ENCODE data around the gene ZNF423.

DNA sequence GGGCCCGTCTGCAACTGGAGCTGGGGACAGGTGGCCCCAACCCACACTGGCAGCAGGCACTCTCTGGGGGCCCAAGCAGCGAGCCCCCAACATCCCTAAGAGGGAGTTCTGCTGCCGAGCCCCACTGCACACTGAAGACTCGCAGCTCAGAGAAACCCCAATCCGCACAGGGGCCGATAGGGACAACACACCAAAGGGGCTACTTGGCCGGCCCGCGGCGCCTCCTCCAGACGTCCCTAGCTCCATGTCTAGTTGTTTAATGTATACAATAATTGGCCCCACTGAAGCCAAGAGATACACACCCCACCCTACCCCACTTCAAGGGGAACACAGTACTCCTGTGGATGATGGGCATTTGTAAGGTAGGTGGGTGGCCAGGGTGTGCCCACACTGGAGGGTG is 62.7 kb downstream of the ZNF423 start:
- TF ChIP-seq, protein P1, sequence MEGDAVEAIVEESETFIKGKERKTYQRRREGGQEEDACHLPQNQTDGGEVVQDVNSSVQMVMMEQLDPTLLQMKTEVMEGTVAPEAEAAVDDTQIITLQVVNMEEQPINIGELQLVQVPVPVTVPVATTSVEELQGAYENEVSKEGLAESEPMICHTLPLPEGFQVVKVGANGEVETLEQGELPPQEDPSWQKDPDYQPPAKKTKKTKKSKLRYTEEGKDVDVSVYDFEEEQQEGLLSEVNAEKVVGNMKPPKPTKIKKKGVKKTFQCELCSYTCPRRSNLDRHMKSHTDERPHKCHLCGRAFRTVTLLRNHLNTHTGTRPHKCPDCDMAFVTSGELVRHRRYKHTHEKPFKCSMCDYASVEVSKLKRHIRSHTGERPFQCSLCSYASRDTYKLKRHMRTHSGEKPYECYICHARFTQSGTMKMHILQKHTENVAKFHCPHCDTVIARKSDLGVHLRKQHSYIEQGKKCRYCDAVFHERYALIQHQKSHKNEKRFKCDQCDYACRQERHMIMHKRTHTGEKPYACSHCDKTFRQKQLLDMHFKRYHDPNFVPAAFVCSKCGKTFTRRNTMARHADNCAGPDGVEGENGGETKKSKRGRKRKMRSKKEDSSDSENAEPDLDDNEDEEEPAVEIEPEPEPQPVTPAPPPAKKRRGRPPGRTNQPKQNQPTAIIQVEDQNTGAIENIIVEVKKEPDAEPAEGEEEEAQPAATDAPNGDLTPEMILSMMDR (IDR thresholded peaks at IDR 0.05; ENCODE audit: low read depth, low read length, poor library complexity, severe bottlenecking), result no peak
- TF ChIP-seq EZH2phosphoT487 (IDR thresholded peaks at IDR 0.05; ENCODE audit: borderline replicate concordance, low read length), result no peak

Measured in DOHH2 (cell line).